HL-60 (cell line): ENCODE measurements around the gene RGS19.

ENCODE experiments used
- DNase-seq, 2 experiments: peaks; one replicate each; pipeline ENCODE4 v3.0.0-alpha.2; 2010 to 2020; ENCODE audit warnings: low read depth in 1 of 2, low spot score in 1 of 2
- H3K27ac ChIP-seq: fragments of 250-450 bp; sonication (Bioruptor Pico); replicated peaks from 2 replicates; pipeline ENCODE4 v1.5.1; 2020; ENCODE audit warnings: mild to moderate bottlenecking, moderate library complexity
- H3K27me3 ChIP-seq: fragments of 250-450 bp; sonication (Bioruptor Pico); 2 replicates; pipeline ENCODE4 v1.5.1; 2021; ENCODE audit warnings: mild to moderate bottlenecking, moderate library complexity; ENCODE audit not compliant: insufficient read depth, poor library complexity, severe bottlenecking
- H3K4me3 ChIP-seq: replicated peaks from 2 replicates; pipeline ENCODE4 v1.5.1; 2011; ENCODE audit warnings: mild to moderate bottlenecking, control low read depth, low read length; ENCODE audit not compliant: insufficient read depth
- CTCF ChIP-seq: IDR thresholded peaks from one replicate; pipeline ENCODE4 v1.5.1; 2011; ENCODE audit warnings: low read length, control low read depth, inconsistent platforms; ENCODE audit not compliant: insufficient read depth
- GABPA ChIP-seq: IDR thresholded peaks from 2 replicates; pipeline ENCODE4 v1.6.1; 2012; ENCODE audit warnings: low read depth
- POLR2AphosphoS5 ChIP-seq: IDR thresholded peaks from 2 replicates; pipeline ENCODE4 v1.6.1; 2012; ENCODE audit warnings: low read depth
- SPI1 ChIP-seq: IDR thresholded peaks from 2 replicates; pipeline ENCODE4 v1.6.1; 2012; ENCODE audit warnings: low read depth, mild to moderate bottlenecking, borderline replicate concordance
- TF ChIP-seq, protein P1 (sequence below): IDR thresholded peaks from 2 replicates; pipeline ENCODE4 v1.6.1; 2012; ENCODE audit warnings: low read depth; ENCODE audit not compliant: insufficient replicate concordance

RGS19 gene

GRCh38 chr20:64027981-64028685, 51.2 kb downstream of the RGS19 start:
- H3K27ac ChIP-seq, result no peak overlapping the region
- TF ChIP-seq POLR2AphosphoS5, result no peak
- TF ChIP-seq CTCF, result no peak
- TF ChIP-seq, protein P1, sequence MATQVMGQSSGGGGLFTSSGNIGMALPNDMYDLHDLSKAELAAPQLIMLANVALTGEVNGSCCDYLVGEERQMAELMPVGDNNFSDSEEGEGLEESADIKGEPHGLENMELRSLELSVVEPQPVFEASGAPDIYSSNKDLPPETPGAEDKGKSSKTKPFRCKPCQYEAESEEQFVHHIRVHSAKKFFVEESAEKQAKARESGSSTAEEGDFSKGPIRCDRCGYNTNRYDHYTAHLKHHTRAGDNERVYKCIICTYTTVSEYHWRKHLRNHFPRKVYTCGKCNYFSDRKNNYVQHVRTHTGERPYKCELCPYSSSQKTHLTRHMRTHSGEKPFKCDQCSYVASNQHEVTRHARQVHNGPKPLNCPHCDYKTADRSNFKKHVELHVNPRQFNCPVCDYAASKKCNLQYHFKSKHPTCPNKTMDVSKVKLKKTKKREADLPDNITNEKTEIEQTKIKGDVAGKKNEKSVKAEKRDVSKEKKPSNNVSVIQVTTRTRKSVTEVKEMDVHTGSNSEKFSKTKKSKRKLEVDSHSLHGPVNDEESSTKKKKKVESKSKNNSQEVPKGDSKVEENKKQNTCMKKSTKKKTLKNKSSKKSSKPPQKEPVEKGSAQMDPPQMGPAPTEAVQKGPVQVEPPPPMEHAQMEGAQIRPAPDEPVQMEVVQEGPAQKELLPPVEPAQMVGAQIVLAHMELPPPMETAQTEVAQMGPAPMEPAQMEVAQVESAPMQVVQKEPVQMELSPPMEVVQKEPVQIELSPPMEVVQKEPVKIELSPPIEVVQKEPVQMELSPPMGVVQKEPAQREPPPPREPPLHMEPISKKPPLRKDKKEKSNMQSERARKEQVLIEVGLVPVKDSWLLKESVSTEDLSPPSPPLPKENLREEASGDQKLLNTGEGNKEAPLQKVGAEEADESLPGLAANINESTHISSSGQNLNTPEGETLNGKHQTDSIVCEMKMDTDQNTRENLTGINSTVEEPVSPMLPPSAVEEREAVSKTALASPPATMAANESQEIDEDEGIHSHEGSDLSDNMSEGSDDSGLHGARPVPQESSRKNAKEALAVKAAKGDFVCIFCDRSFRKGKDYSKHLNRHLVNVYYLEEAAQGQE, result no peak
- no peak for TF ChIP-seq SPI1
- no peak for TF ChIP-seq GABPA
- H3K4me3 ChIP-seq, result no peak overlapping the region
- DNase-seq, result no peak
- no peaks in the 10 kb centered on the region for H3K27me3 ChIP-seq

DNA sequence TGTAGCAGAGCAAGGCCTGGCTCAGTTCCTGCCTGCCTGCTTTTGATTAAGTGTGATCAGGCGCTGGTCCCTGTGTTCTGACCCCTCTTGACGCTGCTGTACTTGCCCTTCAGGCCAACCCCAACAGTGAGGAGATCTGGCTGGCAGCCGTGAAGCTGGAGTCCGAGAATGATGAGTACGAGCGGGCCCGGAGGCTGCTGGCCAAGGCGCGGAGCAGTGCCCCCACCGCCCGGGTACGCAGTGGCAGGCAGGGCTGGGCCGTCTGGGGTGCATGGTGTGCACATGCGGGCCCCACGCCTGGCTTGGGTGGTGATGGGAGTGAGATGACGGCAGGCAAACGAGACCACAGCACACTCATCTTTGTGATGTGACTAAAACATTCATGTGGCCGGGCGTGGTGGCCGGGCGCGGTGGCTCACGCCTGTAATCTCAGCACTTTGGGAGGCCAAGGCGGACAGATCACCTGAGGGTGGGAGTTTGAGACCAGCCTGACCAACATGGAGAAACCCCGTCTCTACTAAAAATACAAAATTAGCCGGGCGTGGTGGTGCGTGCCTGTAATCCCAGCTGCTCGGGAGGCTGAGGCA, 53.4 kb downstream of the RGS19 start:
- Histone ChIP-seq H3K27ac (no peak overlapping the region), H3K27me3 (no peaks in the 10 kb centered on the region), H3K4me3 (no peak overlapping the region)
- DNase-seq, result no peak
- TF ChIP-seq SPI1 (no peak), CTCF (no peak), GABPA (no peak), POLR2AphosphoS5 (no peak)
- TF ChIP-seq, protein P1, result no peak

DNA sequence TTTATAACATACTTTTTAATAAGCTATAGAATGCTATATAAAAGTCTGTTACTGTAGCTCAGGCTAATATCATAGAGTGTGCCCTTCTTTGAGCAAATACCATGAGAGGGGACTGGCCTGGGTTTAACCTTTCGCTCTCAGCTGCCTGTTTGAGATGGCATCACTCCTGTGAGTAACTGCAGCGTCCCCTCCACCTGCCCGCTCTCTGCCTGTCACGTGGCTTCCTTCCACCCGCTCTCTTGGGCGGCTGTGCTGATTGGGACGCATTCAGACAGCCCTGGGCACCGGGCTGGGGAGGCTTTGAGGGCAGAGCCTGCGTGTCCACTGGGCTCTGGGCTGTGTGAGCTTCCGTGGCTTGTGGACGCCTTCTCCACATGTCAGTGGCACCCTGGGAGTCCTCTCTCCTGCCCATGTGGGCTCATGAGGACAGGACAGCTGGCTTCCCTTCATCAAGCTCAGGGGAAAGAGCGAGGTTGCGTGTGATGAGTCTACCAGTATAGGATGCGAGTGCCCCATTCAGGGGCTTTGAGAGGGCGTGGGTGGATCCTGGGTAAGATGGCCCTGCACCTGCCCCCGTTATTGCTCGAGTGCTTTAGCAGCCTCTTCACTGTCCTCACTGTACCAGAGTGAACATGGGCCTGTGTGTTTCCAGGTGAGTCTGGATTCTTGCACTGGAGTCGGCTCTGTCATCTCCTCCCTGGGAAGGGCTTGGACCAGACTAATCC, 54.1 kb downstream of the RGS19 start:
- Histone ChIP-seq H3K27me3 (no peaks in the 10 kb centered on the region), H3K4me3 (no peak overlapping the region), H3K27ac (no peak overlapping the region)
- DNase-seq, result no peak
- TF ChIP-seq CTCF (no peak), GABPA (no peak), SPI1 (no peak), POLR2AphosphoS5 (no peak)
- TF ChIP-seq, protein P1, result no peak
